ENCODE measurements around the gene MGST2.

DNA sequence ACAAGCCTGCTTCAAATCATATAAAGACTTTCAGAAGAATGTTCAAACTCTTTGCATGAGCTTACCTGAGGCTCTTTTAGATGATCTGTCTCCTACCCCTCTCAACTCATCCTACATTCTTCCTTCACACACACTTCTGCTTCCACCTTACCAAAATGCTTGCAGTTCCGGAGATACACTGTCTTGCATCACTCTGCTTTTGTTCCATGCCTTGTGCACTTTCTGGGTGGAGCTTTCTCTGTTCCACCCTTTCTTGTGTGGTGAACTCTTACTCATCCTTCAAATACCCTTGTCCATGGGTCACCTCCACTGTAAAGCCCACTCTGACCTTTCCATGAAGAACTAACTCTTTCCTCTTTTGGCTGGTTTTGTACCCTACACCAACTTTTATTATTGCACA, 18.4 kb upstream of the MGST2 start:
- TF ChIP-seq TCF12 (IDR thresholded peaks at IDR 0.05; ENCODE audit: low read depth, low read length): no peak
- no peak for TF ChIP-seq NFXL1 (IDR thresholded peaks at IDR 0.05; ENCODE audit: borderline replicate concordance)
- no peak for TF ChIP-seq POLR2A (IDR thresholded peaks at IDR 0.05; ENCODE audit: low read depth, low read length)
- TF ChIP-seq SMC3 (IDR thresholded peaks at IDR 0.05; ENCODE audit: borderline replicate concordance, low read length): no peak
- TF ChIP-seq JUND (IDR thresholded peaks at IDR 0.05; ENCODE audit: low read depth, low read length): no peak
- TF ChIP-seq, protein P1, sequence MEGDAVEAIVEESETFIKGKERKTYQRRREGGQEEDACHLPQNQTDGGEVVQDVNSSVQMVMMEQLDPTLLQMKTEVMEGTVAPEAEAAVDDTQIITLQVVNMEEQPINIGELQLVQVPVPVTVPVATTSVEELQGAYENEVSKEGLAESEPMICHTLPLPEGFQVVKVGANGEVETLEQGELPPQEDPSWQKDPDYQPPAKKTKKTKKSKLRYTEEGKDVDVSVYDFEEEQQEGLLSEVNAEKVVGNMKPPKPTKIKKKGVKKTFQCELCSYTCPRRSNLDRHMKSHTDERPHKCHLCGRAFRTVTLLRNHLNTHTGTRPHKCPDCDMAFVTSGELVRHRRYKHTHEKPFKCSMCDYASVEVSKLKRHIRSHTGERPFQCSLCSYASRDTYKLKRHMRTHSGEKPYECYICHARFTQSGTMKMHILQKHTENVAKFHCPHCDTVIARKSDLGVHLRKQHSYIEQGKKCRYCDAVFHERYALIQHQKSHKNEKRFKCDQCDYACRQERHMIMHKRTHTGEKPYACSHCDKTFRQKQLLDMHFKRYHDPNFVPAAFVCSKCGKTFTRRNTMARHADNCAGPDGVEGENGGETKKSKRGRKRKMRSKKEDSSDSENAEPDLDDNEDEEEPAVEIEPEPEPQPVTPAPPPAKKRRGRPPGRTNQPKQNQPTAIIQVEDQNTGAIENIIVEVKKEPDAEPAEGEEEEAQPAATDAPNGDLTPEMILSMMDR (IDR thresholded peaks at IDR 0.05 in 2 of 3, conservative IDR thresholded peaks at IDR 0.05 in 1 of 3; ENCODE audit: control insufficient read depth in 2 of 3, extremely low read depth in 1 of 3, insufficient read depth in 1 of 3, low read depth in 3 of 3, low read length in 3 of 3): no peak
